Measurements from ENCODE around the gene STAT2. TPM values are rescaled to one million over a fixed set of nuclear protein-coding genes. Genes with fewer than 3 reads are reported as not detected.

STAT2 gene
- total and polyA plus RNA-seq, 2 of the 13 experiments (the other 11 are each of a cell fraction or from before 2014, with no cell fraction given), result 43.5 to 84.6 TPM

- TF ChIP-seq TRAFD1 (CRISPR knock-in tag; IDR thresholded peaks at IDR 0.05; ENCODE audit: borderline replicate concordance), result no peak
- TF ChIP-seq SNAPC4 (CRISPR knock-in tag; IDR thresholded peaks at IDR 0.05), result no peak; the same call in 1 of the 2 replicates
- no peak for TF ChIP-seq ZBTB37 (CRISPR knock-in tag; IDR thresholded peaks at IDR 0.05)
- no peak for TF ChIP-seq RFX5 (IDR thresholded peaks at IDR 0.05; ENCODE audit: low read depth, low read length)
- TF ChIP-seq ARID4A (CRISPR knock-in tag; IDR thresholded peaks at IDR 0.05; ENCODE audit: borderline replicate concordance), result peak; percentile 96
- peak; percentile 40; the same call in 1 of the 2 replicates for TF ChIP-seq SNAI1 (CRISPR knock-in tag; IDR thresholded peaks at IDR 0.05; ENCODE audit: borderline replicate concordance)
- peak; percentile 89 for TF ChIP-seq ZBED4 (CRISPR knock-in tag; IDR thresholded peaks at IDR 0.05; ENCODE audit: borderline replicate concordance)
- no peak; the same call in 1 of the 2 replicates for TF ChIP-seq CERS6 (CRISPR knock-in tag; IDR thresholded peaks at IDR 0.05)
Measured at GRCh38 chr12:56315622-56316473, 44.1 kb downstream of the STAT2 start, which contains the start of gene CNPY2 (continued).
